DMS53 (cell line): ENCODE results near the gene PRKACB.
"Not testable (repeated sequence)": the region's sequence is repeated elsewhere in the genome, so short reads cannot be mapped to it uniquely, and the experiment has no call there.

Experiments used
- DNase-seq: peaks from one replicate; lab custom pipeline; 2025; lab: John Stamatoyannopoulos, UW

PRKACB gene

DNA sequence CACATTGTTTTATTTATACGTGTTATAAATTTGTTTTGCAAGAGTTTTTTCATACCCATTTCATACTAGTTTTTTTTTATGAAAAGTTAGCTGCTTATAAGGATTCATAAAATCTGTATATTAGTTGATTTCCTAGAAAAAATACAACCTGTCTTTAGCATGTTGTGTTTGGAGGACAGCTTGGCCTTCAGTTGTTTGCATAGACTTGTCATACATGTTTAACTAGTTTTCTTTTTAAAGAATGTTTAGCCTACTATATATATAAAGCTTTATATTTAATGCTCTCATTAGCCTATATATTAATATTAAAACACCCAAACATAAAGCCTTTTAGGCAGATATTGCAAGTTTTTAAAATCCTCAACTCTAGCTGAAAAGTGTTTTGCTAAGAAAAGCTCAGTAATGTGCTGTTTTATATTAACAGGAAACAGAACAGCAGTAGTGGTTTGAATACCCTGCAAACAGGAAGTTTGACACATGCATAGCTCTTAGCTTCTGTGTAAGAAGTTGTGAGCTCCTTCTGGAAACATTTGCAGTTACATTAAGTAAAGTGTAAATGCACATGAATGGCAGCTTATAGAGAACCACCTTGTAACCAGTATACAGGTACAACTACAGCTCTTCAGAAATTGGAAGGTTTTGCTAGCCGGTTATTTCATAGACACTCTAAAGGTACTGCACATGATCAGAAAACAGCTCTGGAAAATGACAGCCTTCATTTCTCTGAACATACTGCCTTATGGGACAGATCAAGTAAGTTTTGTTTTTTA lies at the start of gene PRKACB:
Gene PRKACB, plus strand, starts transcription at position 476 of the 770 bp plus-strand sequence. Its CDS starts 91 bp downstream, at position 567.
- DNase-seq, result peak; percentile 53

DNA sequence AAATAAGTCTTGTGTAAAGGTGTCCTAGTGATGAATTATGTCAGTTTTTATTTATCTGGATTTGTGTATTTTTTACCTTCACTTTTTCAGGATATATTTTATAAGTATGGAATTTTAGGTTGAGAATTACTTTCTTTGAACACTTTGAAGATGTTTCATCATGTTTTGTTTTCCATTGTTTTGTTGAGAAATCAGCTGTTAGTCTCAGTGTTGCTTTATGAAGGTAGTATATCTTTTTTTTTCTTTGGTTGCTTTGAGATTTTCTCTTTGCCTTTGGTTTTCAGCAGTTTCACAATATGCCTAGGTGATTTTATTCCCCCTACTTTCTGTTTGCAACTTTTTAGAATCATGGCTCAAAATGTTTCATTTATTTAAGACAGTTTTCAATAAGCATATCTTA lies 48.8 kb upstream of the PRKACB start:
- no peak for DNase-seq

DNA sequence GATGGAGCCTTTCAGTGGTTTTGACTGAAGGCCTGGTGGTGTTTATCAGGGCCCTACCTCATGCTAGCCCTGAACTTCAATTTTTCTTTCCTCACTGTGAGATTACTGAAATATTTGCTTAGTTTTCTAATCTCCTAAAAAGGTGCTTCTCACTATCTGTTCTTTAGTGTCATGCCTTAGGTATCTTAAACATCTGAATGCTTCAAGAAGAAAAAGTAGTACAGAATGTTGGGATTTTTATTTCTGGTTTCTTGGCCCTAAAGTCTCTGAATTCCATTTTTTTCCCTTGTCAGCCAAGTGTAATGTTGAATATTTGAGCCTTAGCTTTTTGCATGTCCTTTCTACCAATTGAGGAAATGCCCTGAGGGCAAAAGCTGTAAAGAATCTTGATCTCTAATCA lies 47.9 kb upstream of the PRKACB start:
- DNase-seq, result no peak

DNA sequence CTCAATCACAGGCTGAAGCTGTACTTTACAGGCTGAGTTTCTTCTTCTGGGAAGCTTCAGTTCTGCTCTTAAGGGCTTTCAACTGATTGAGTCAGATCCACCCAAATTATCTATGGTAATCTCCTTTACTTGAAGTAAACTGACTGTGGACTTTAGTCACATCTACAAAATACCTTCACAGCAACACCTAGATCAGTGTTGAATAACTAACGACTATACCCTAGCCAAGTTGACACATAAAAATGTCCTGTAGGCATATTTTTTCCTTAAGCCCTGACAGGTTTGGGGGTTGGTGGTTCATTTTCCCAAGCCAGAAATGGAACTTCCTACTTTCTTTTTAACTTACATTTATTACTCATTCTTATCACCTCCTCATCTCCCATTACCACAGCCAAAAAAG lies 42.9 kb upstream of the PRKACB start:
- DNase-seq, result no peak

DNA sequence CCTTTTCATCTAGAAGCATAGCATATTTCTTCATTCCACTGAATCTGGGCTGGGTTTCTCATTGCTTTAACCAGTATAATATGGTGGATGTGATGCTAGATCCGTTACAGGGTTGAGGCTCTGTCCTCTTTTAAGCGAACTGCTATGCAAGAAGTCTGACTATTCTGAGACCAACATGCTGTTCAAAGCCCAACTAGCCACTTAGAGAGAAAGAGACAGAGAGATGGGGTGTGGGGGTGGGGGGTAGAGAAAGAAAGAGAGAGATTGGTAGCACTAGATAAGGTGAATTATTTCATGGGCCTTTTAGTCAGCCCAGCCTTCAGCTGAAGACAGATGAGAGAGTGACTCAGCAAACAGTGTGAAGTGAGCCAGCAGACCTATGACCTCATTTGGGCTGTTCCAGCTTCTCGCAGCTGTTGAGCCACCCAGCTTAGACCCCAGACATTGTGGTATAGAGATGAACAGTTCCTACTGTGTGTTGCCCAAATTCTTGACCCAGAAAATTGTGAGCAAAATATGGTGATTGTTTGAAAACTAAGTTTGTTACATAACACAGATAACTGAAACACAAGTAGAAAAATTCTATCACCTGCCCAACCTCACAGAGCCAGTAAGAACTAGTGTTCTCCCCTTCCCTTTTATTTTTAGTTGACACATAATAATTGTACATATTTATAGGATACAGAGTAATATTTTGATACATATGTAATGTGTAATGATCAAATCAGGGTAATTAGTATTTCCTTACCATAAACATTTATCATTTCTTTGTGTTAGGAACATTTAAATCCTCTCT lies 40.7 kb upstream of the PRKACB start:
- peak; percentile 96 for DNase-seq

DNA sequence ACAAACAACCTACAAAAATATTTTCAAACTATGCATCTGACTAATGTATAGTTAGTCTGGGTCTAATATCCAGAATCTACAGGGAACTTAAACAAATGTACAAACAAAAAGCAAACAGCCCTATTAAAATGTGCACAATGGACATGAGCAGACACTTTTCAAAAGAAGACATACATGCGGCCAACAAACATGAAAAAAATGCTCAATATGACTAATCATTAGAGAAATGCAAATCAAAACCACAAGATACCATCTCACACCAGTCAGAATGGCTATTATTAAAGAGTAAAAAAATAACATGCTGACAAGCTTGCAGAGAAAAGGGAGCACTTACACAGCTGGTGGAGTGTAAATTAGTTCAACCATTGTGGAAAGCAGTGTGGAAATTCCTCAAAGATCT lies 36.5 kb upstream of the PRKACB start:
- not testable (repeated sequence) for DNase-seq

DNA sequence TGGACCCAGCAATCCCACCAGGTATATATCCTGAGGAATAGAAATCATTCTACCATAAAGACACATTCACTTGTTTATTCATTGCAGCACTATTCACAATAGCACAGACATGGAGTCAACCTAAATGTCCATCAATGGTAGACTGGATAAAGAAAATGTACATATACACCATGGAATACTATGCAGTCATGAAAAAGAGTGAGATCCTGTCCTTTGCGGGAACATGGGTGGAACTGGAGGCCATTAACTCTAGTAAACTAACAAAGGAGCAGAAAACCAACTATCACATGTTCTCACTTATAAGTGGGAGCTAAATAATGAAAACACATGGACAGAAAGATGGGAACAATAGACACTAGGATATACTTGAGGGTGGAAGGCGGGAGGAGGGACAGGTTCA lies 36.1 kb upstream of the PRKACB start:
- DNase-seq, result no peak

DNA sequence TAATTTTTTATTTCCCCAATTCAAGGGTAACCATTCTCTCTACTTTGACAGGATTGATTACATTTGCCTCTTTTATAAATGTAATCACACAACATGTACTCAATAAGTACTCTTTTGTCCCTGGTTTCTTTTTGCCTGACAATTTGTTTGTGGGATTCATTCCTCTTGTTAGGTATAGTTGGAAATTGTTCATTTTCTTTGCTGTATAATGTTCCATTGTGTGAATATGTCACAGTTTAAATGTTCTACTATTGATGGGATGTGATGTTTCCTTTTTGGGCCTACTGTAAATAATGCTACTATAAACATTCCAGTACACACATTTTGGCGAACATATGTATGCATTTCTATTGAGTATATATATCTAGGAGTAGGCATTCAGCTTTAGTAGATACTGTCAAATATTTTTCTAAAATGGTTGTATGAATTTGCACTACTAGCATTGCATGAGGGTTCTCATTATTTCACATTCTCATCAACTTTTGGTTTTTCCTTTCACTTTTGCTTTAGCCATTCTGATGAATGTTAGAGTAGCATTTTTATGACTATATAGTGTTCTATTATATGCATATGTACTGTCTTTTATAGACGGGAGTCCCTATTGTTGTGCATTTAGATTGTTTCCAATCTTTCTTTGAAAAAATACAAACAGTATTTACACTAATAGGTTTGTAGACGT lies 35.0 kb upstream of the PRKACB start:
- no peak for DNase-seq

DNA sequence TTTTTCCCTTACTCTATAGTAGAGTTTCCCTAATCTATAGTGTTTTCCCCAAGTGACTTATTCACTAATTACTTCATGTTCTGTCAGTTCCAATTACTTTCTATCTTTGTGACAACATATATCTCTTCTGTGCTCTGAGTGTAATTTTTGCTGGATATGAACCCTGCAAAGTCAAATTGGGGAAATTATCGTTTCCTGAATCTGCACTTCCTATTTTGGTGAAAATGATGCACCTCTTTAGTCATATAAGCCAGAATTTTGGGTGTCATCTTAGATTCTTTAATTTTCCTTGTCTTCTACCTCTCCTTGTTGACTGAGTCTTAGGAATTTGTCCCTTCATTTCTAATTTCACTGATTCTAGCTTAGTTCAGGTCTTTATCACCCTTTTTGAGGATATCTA lies 33.4 kb upstream of the PRKACB start:
- DNase-seq, result no peak

DNA sequence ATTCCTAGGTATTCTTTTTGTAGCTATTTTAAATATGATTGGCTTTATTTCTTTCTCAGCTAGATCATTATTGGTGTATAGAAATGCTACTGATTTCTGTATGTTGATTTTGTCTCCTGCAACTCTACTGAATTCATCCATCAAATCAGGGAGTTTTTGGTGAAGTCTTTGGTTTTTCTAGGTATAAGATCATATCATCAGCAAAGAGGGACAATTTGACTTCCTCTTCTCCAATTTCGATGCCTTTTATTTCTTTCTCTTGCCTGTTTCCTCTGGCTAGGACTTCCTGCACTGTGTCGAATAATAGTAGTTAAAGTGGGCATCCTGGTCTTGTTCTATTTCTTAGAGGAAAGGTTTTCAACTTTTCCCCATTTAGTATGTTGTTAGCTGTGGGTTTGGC lies 27.5 kb upstream of the PRKACB start:
- DNase-seq, result no peak

DNA sequence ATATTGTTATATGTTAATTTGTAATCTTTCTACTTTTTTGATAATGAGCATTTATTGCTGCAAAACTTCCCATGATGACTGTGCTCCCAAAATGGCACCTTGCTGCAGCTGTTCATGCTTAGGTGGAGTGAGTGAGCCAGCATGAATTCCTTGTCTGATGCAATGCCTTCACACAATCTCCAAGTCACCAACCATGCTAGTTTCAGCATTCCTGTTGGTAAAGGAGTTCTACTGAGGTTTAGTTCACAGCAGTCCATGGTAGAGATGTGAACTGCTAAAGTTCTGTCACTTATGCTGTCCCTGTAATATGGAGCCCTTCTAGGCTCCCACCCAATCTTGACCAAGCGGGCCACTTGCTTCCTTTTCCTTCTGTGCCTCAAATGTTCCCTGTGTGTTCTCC lies 26.2 kb upstream of the PRKACB start:
- DNase-seq, result peak; percentile 19

DNA sequence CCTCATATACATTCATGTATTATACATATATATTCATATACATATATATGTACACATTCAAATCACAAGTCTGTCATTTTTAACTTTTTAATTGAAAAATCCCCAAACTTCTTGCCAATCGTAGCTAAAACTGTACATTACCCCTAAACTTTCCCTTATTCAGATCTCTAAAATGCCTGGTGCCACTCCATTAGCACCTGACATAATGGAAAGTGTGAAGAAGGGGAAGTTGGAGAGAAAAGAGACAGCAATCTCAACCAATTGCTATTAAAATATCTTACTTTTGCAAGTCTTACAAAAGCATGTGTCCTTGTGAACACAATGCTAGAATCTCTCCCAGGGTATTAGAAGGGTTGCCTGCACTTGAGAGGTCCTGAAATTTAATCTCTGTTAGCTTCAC lies 22.7 kb upstream of the PRKACB start:
- no peak for DNase-seq

DNA sequence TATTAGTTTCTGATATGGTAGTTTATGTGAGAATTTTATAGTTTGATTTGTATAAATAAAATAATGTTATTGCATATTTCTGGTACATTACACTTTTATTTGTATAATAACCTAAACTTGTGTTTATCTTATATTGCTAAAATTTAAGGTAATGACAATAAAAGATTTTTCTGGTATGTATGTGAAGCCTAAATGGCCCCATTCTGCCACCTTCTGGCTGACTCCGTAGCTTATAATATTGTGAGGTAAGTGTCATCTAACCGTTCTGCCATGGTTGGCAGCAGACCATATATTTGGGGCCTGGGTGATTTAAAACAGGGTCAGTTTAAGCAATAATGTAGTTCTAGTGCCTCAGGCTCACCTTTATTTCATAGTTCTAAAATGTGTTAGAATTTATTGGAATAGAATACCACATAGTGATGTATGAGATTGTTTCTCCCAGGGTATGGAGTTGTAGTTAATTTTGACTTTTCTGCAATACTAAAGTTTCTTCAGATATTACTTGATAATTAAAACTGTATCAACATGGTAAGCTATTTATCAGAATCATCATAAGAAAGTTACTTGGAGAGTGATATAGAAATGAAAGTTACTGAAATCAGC lies 21.2 kb upstream of the PRKACB start:
- peak; percentile 82 for DNase-seq

DNA sequence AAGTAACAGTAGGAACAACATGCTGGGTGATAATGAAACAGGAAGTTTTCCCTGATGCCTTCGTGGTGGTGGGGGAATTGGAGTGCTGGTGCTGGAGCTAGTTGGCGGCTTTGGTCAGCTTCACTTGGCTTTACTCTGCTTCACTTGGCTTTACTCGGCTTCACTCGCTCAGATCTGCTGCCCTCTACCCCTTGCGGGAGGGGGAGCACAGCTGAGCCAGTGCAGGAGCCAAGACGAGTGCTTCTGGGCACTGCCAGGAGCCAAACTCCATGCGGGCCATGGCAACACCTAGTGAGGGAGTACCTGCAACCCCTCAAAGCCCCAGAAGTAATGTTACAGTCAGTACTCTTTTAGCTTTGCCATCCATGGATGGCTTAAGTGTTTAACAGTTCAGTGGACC lies 10.6 kb upstream of the PRKACB start:
- no peak for DNase-seq

DNA sequence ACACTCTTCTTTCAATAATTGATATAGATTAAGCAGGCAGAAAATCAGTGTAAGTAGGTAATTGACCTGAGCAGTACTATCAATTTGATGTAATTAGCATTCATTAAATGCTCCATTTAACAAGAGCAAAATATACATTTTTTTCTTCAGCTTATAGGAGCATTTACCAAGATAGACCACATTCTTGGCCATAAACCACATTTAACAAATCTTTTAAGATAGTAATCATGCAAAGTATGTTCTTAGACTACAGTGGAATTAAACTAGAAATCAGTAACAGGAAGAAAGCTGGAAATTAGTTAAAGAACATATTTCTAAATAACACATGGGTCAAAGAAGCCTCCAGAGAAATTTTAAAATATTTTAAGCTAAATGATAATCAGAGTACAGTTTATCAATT lies 8.7 kb upstream of the PRKACB start:
- DNase-seq, result no peak

DNA sequence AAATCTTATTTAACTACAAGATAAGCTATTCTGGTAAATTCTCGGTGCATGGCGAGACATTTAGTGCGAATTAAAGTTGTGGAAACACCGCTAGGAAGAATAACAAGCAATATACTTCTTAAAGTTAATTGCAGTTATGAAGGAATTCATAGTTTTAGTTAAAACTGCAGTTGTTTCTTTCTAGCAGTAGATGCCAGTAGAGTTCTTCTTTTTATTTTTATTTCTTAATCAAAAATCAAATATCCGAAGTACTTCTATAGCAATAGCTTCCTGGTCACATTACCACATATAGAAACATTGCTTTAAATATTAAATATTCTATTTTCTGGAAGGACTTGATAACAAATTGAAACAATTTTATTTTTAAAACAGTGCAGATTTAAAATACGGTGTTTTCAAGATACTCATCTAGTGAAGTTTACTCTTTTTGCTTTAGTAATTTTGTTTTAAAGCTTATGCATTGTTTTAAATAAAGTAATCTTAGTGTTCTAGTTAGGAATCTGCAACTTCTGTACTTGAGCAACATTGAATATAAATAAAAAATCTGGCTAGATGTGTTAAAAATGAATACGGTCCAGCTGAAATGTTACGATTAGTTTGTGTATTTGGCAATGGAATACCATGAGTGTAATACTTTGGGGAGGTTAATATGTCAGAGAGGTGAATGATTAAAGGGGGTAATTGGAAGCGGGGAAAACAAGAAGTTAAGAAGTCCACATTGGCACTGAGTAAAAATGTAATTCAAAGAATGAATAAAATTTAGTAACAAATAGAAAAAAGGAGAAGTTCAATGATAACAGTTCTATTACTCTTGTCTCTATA lies 2.7 kb upstream of the PRKACB start:
- DNase-seq, result peak; percentile 58

DNA sequence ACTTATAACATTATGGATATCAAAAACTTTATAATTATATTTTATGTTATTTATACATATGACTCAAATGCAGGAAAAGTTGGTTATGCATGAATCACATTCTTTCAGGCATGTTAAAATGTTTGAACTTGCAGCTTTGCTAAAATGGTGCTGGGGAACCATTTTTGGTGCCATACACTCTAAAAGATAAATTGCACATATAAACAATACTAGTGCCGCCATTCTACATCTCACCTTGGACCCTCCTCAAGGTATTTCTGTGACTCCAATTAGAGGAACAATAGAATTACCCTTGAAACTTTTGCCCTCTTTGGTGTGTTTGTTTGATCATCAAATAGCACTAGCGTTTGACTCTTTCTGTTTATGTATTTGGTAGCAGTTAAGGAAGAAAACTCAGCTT lies 997 bp downstream of the PRKACB start:
- DNase-seq, result no peak

DNA sequence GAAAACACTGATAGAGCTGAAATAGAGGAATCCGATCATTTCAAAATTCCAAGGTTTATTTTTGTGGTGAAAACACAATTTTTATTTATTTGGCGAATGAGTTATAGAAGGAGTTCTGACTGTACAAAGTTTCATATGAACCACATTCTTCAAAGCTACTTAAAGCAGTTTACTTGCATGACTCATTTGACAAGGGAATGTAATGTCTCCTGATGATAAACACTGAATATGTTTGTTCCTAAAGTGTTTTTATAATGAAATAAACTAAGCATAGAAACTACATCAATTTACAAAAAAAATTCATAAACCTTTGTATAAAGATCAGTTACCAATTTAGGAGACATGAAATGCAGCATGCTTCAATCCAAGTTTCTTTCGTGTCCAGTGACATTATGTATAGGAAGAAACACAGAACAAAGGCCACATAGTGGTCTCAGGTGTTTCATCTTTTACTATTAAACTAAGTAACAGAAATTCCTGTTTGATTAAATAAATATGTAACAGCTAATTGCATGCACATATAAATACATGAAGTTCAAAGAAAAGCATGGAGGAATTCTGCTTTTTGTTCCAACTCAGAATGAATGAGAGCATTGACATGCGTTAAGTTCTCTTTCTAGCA lies 2.5 kb downstream of the PRKACB start:
- DNase-seq, result no peak

DNA sequence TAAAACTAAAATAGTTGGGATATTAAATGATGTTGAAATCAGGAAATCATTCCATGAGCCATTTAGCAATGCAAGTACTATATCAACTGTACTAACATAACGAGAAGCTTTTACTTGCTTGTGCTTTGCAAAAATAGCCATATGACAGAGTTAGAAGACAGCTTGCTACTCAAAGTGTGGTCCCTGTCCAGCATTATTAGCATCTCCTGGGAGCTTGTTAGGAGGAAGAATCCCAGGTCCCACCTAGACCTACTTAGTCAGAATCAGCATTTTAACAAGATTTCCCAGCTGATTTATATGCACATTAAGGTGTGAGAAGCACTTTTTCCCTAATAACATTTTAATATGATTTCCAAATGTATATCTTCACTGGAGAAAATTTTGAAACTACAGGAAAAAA lies 4.7 kb downstream of the PRKACB start:
- DNase-seq, result no peak

DNA sequence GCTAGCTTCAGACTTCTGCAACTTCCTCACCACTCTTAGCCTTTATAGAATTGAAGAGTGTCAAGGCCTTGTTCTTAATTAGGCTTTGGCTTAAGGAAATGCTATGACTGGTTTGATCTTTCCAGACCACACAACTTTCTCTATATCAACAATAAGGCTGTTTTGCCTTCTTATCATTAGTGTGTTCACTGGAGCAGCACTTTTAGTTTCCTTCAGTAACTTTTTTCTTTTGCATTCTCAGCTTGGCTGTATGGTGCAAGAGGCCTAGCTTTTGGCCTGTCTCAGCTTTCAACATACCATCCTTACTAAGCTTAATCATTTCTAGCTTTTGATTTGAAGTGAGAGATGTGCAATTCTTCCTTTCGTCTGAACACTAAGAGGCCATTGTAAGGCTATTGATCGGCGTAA lies 8.6 kb downstream of the PRKACB start:
- DNase-seq, result no peak

DNA sequence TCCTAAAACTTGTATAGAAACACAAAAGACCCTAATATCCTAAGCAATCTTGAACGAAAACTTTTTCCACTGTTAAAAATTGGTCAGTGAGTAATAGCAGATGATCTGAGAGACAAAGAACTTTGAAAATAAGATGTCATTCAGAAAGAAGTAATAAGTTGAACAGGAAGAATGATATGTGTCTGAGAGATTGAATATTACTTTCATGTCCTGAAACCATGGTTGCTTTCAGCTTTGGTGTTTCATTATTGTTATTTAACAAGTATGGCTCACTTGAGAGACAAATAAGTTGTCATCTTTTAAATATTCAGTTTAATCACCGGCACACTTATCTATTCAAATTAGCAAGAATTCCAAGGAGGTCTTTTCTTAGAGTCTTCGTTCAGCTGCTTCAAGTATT lies 11.4 kb downstream of the PRKACB start:
- no peak for DNase-seq
